HG02623 (cell line): ENCODE results near the gene UBAP1L.
"Not testable (repeated sequence)": the region's sequence is repeated elsewhere in the genome, so short reads cannot be mapped to it uniquely, and the experiment has no call there.

Experiments used
- ATAC-seq: cut with Tn5 transposase; IDR thresholded peaks from one replicate; pipeline ENCODE4 v1.9.1; 2021; ENCODE audit warnings: moderate library complexity; ENCODE audit not compliant: unreplicated experiment

The UBAP1L gene

GRCh38 chr15:65085207-65085753 lies 29.7 kb downstream of the UBAP1L start:
- no peak for ATAC-seq

- no peak for ATAC-seq
Observed at GRCh38 chr15:65084500-65085206, 30.3 kb downstream of the UBAP1L start.

GRCh38 chr15:65083262-65083701 lies 31.7 kb downstream of the UBAP1L start:
- ATAC-seq, result no peak

- no peak for ATAC-seq
Observed at GRCh38 chr15:65082303-65082953, 32.6 kb downstream of the UBAP1L start.

GRCh38 chr15:65081758-65082157 lies 33.2 kb downstream of the UBAP1L start:
- no peak for ATAC-seq

- ATAC-seq, result no peak
Observed at GRCh38 chr15:65081270-65081669, 33.7 kb downstream of the UBAP1L start.

GRCh38 chr15:65079580-65079979 lies 35.4 kb downstream of the UBAP1L start:
- ATAC-seq, result no peak

GRCh38 chr15:65077981-65078352 lies 37.0 kb downstream of the UBAP1L start:
- no peak for ATAC-seq

- no peak for ATAC-seq
Observed at GRCh38 chr15:65077291-65077980, 37.6 kb downstream of the UBAP1L start.

GRCh38 chr15:65076486-65077290 lies 38.3 kb downstream of the UBAP1L start, which contains the start of gene KBTBD13:
KBTBD13 (plus strand) TSS chr15:65076746; CDS start chr15:65076816, 70 bp downstream.
- ATAC-seq, result no peak

- ATAC-seq, result not testable (repeated sequence)
Observed at GRCh38 chr15:65075607-65076395, 39.2 kb downstream of the UBAP1L start.

GRCh38 chr15:65074946-65075345 lies 40.1 kb downstream of the UBAP1L start:
- not testable (repeated sequence) for ATAC-seq

- ATAC-seq, result no peak
Observed at GRCh38 chr15:65072617-65073016, 42.4 kb downstream of the UBAP1L start.

GRCh38 chr15:65072027-65072426 lies 43.0 kb downstream of the UBAP1L start:
- no peak for ATAC-seq

- no peak for ATAC-seq
Observed at GRCh38 chr15:65071381-65071811, 43.6 kb downstream of the UBAP1L start.

GRCh38 chr15:65069779-65070546 lies 45.0 kb downstream of the UBAP1L start:
- no peak for ATAC-seq

- no peak for ATAC-seq
Observed at GRCh38 chr15:65069179-65069578, 45.8 kb downstream of the UBAP1L start.

GRCh38 chr15:65068403-65068788 lies 46.6 kb downstream of the UBAP1L start:
- ATAC-seq, result no peak
